ENCODE measurements around the gene SUPT20HL2.

- TF ChIP-seq CTCF (IDR thresholded peaks at IDR 0.05): no peak
- no peak for TF ChIP-seq POLR2A (IDR thresholded peaks at IDR 0.05)
Measured at GRCh38 chrX:24355095-24355494, 41.2 kb upstream of the SUPT20HL2 start.
